Measurements from ENCODE around the gene CHRNA7.
"Not testable (repeated sequence)": the region's sequence is repeated elsewhere in the genome, so short reads cannot be mapped to it uniquely, and the experiment has no call there.

Gene CHRNA7

DNA sequence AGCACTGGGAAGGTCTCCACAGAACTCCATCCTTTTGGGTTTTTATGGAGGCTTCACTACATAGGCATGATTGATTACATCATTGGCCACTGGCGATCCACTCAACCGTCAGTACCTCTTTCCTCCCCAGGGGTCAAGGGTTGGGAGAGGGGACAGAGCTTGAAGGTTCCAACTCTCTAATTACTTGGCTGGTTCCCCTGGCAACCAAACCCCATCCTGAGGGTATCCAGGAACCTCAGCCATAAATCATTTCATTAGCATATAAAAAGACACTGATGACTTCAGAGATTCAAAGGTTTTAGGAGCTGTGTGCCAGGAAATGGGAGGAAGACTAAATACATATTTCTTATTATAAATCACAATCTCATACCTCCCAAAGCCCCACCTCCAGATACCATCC lies 131.8 kb downstream of the CHRNA7 start:
- not testable (repeated sequence) for H2BK12ac ChIP-seq (ENCODE audit: low read length); H4K8ac ChIP-seq (ENCODE audit: low read depth, low read length); H2BK120ac ChIP-seq (ENCODE audit: insufficient read depth, low read length, poor library complexity); H2AFZ ChIP-seq (ENCODE audit: insufficient read depth, low read length, poor library complexity); H3K9ac ChIP-seq (ENCODE audit: low read length); H3K18ac ChIP-seq (ENCODE audit: low read length); H2BK5ac ChIP-seq (ENCODE audit: low read depth, low read length, poor library complexity); H3K4me2 ChIP-seq (ENCODE audit: low read length); H3K4me1 ChIP-seq (ENCODE audit: control insufficient read depth in 1 of 2, insufficient read depth in 2 of 2, low read length in 2 of 2); H3K4me3 ChIP-seq (ENCODE audit: low read depth, low read length); H3K27me3 ChIP-seq (ENCODE audit: insufficient read depth, low read length); H3K79me1 ChIP-seq (ENCODE audit: low read length); H4K91ac ChIP-seq (ENCODE audit: low read depth, low read length); H3K27ac ChIP-seq (ENCODE audit: low read depth, low read length); H3K36me3 ChIP-seq (ENCODE audit: control insufficient read depth in 1 of 2, insufficient read depth in 2 of 2, low read length in 2 of 2); H2AK5ac ChIP-seq (ENCODE audit: low read length); H3K14ac ChIP-seq (ENCODE audit: low read length); H3K79me2 ChIP-seq (ENCODE audit: control insufficient read depth, insufficient read depth, low read length, poor library complexity); H3K23ac ChIP-seq (ENCODE audit: low read length); H3K9me3 ChIP-seq (ENCODE audit: insufficient read depth, low read depth, low read length); H4K12ac ChIP-seq (ENCODE audit: low read depth, low read length); DNase-seq; H3K4ac ChIP-seq (ENCODE audit: low read depth, low read length)
- no CpG with 5 or more reads among the region's 2 CpGs for WGBS (ENCODE audit: extremely low coverage, insufficient coverage, insufficient read length)

DNA sequence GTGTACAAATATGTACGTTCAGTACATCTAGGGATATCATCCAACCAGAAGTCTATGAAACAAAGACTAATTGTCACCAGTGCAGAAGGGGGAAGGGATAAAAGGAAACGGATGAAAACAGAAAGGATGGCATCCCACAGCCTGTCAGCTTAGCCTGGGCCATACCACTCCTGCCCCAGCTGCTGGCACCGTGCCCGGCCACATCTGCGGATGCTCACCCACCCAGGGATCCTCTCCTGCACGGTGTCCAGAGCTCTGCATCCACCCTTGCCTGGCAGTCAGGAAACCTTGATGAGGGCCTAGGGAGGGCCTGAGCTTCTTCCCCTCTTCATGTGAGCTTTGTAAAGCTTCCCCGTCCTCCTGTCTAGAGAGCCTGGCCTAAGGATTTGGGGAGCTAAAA lies 133.8 kb downstream of the CHRNA7 start:
- not testable (repeated sequence) for H3K14ac ChIP-seq (ENCODE audit: low read length); H3K9ac ChIP-seq (ENCODE audit: low read length); H4K8ac ChIP-seq (ENCODE audit: low read depth, low read length); H3K18ac ChIP-seq (ENCODE audit: low read length); H2BK5ac ChIP-seq (ENCODE audit: low read depth, low read length, poor library complexity); H3K27ac ChIP-seq (ENCODE audit: low read depth, low read length); H3K4me2 ChIP-seq (ENCODE audit: low read length); H3K79me1 ChIP-seq (ENCODE audit: low read length); H2BK12ac ChIP-seq (ENCODE audit: low read length); H3K27me3 ChIP-seq (ENCODE audit: insufficient read depth, low read length); H3K4ac ChIP-seq (ENCODE audit: low read depth, low read length); H3K4me1 ChIP-seq (ENCODE audit: control insufficient read depth in 1 of 2, insufficient read depth in 2 of 2, low read length in 2 of 2); H3K23ac ChIP-seq (ENCODE audit: low read length); H3K4me3 ChIP-seq (ENCODE audit: low read depth, low read length); H3K79me2 ChIP-seq (ENCODE audit: control insufficient read depth, insufficient read depth, low read length, poor library complexity); H4K91ac ChIP-seq (ENCODE audit: low read depth, low read length); H4K12ac ChIP-seq (ENCODE audit: low read depth, low read length); DNase-seq; H3K36me3 ChIP-seq (ENCODE audit: control insufficient read depth in 1 of 2, insufficient read depth in 2 of 2, low read length in 2 of 2); H3K9me3 ChIP-seq (ENCODE audit: insufficient read depth, low read depth, low read length); H2AK5ac ChIP-seq (ENCODE audit: low read length); H2AFZ ChIP-seq (ENCODE audit: insufficient read depth, low read length, poor library complexity); H2BK120ac ChIP-seq (ENCODE audit: insufficient read depth, low read length, poor library complexity)
- WGBS (ENCODE audit: extremely low coverage, insufficient coverage, insufficient read length), result no CpG with 5 or more reads among the region's 7 CpGs

GRCh38 chr15:32164747-32165146 lies 134.4 kb downstream of the CHRNA7 start:
- not testable (repeated sequence) for H3K36me3 ChIP-seq (ENCODE audit: control insufficient read depth in 1 of 2, insufficient read depth in 2 of 2, low read length in 2 of 2)

DNA sequence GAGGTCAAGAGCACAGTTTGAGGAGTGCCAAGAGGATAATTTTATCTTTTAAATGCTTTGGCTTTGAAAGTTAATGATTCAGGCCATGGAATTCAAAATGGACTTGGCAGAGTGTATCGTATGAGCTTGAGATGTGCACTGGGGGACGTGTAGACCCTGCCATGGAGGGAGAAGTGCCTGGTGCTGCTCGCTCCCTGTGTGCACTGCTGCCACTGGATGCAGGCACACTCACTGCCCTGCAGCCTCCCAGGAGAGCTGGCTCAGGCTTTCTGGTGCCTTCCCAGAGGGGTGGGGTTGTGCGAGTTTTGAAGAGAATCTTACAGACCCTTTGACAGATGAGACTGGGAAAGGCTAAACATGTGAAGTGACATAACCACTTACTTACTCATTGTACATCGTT lies 135.5 kb downstream of the CHRNA7 start:
- H2BK12ac ChIP-seq (ENCODE audit: low read length); H2BK120ac ChIP-seq (ENCODE audit: insufficient read depth, low read length, poor library complexity); H3K14ac ChIP-seq (ENCODE audit: low read length); H3K27ac ChIP-seq (ENCODE audit: low read depth, low read length); H2AFZ ChIP-seq (ENCODE audit: insufficient read depth, low read length, poor library complexity); DNase-seq; H4K12ac ChIP-seq (ENCODE audit: low read depth, low read length); H4K91ac ChIP-seq (ENCODE audit: low read depth, low read length); H3K9ac ChIP-seq (ENCODE audit: low read length); H3K36me3 ChIP-seq (ENCODE audit: control insufficient read depth in 1 of 2, insufficient read depth in 2 of 2, low read length in 2 of 2); H2AK5ac ChIP-seq (ENCODE audit: low read length); H3K27me3 ChIP-seq (ENCODE audit: insufficient read depth, low read length); H3K4me1 ChIP-seq (ENCODE audit: control insufficient read depth in 1 of 2, insufficient read depth in 2 of 2, low read length in 2 of 2); H3K18ac ChIP-seq (ENCODE audit: low read length); H3K4me2 ChIP-seq (ENCODE audit: low read length); H3K4me3 ChIP-seq (ENCODE audit: low read depth, low read length); H3K23ac ChIP-seq (ENCODE audit: low read length); H3K79me2 ChIP-seq (ENCODE audit: control insufficient read depth, insufficient read depth, low read length, poor library complexity); H4K8ac ChIP-seq (ENCODE audit: low read depth, low read length); H3K4ac ChIP-seq (ENCODE audit: low read depth, low read length); H3K79me1 ChIP-seq (ENCODE audit: low read length); H3K9me3 ChIP-seq (ENCODE audit: insufficient read depth, low read depth, low read length); H2BK5ac ChIP-seq (ENCODE audit: low read depth, low read length, poor library complexity): not testable (repeated sequence)
- WGBS (ENCODE audit: extremely low coverage, insufficient coverage, insufficient read length), result no CpG with 5 or more reads among the region's 5 CpGs

More at GRCh38 chr15:32164747-32165146, 134.4 kb downstream of the CHRNA7 start:
- not testable (repeated sequence) for H3K23ac ChIP-seq (ENCODE audit: low read length); H2BK12ac ChIP-seq (ENCODE audit: low read length); H3K4ac ChIP-seq (ENCODE audit: low read depth, low read length); H3K4me2 ChIP-seq (ENCODE audit: low read length); H4K12ac ChIP-seq (ENCODE audit: low read depth, low read length); H2BK5ac ChIP-seq (ENCODE audit: low read depth, low read length, poor library complexity); H4K91ac ChIP-seq (ENCODE audit: low read depth, low read length); H3K18ac ChIP-seq (ENCODE audit: low read length); H3K4me1 ChIP-seq (ENCODE audit: control insufficient read depth in 1 of 2, insufficient read depth in 2 of 2, low read length in 2 of 2); DNase-seq; H3K9me3 ChIP-seq (ENCODE audit: insufficient read depth, low read depth, low read length); H3K27me3 ChIP-seq (ENCODE audit: insufficient read depth, low read length); H3K9ac ChIP-seq (ENCODE audit: low read length); H3K27ac ChIP-seq (ENCODE audit: low read depth, low read length); H2BK120ac ChIP-seq (ENCODE audit: insufficient read depth, low read length, poor library complexity); H4K8ac ChIP-seq (ENCODE audit: low read depth, low read length); H3K79me2 ChIP-seq (ENCODE audit: control insufficient read depth, insufficient read depth, low read length, poor library complexity); H2AK5ac ChIP-seq (ENCODE audit: low read length); H2AFZ ChIP-seq (ENCODE audit: insufficient read depth, low read length, poor library complexity); H3K79me1 ChIP-seq (ENCODE audit: low read length); H3K4me3 ChIP-seq (ENCODE audit: low read depth, low read length); H3K14ac ChIP-seq (ENCODE audit: low read length)
- WGBS (ENCODE audit: extremely low coverage, insufficient coverage, insufficient read length), result no CpG with 5 or more reads among the region's 1 CpG

All from trophoblast cell (in vitro differentiated cells and primary cell).